IMR-90 (cell line): ENCODE results near the gene ING2. TPM values are rescaled to one million over a fixed set of nuclear protein-coding genes. Genes with fewer than 3 reads are reported as not detected.
A peak's percentile ranks its signal among the peaks of the same experiment; 100 is the strongest.

Experiments
- ATAC-seq: fragments of 200-7000 bp; cut with Tn5 transposase; 2 replicates; pipeline ENCODE4 v1.9.1; 2020; ENCODE audit warnings: low read depth, mild to moderate bottlenecking, moderate library complexity
- BruUV-seq: library from RNA; stranded (reverse); fragments of 400-500 nt; replicated peaks from 2 replicates; lab custom pipeline; 2021; lab: Mats Ljungman, UMichigan
- CTCF ChIA-PET: fragments of 300-600 bp; formaldehyde crosslinking; extraction: SDS; loops from one replicate; lab custom pipeline; 2021; ENCODE audit warnings: antibody characterized with exemption; lab: Yijun Ruan, JAX
- POLR2A ChIA-PET: fragments of 300-600 bp; sonication (Branson Sonifier 250); formaldehyde crosslinking; loops from one replicate; lab custom pipeline; 2022; ENCODE audit warnings: antibody characterized with exemption; ENCODE audit not compliant: unreplicated experiment; lab: Charles Lee
- DNase-seq: peaks from one replicate; pipeline ENCODE4 v3.0.0; 2013
- H2AFZ ChIP-seq: replicated peaks from 2 replicates; pipeline ENCODE3; 2013; ENCODE audit warnings: low read length, mild to moderate bottlenecking; ENCODE audit not compliant: poor library complexity
- H2AK5ac ChIP-seq: 2 replicates; pipeline ENCODE4 v1.6.1; 2013; ENCODE audit warnings: low read depth, low read length, inconsistent platforms
- H2AK9ac ChIP-seq: replicated peaks from 2 replicates; pipeline ENCODE3; 2013; ENCODE audit warnings: mild to moderate bottlenecking, low read depth, low read length, moderate library complexity; ENCODE audit not compliant: poor library complexity
- H2BK120ac ChIP-seq: 2 replicates; pipeline ENCODE4 v1.6.1; 2013; ENCODE audit warnings: low read depth, low read length, inconsistent platforms
- H2BK15ac ChIP-seq: 3 replicates; pipeline ENCODE4 v1.6.1; 2013; ENCODE audit warnings: low read depth, low read length, inconsistent platforms
- H2BK20ac ChIP-seq: 2 replicates; pipeline ENCODE4 v1.6.1; 2013; ENCODE audit warnings: low read depth, mild to moderate bottlenecking, inconsistent platforms, low read length, moderate library complexity
- H2BK5ac ChIP-seq: 2 replicates; pipeline ENCODE4 v1.6.1; 2013; ENCODE audit warnings: mild to moderate bottlenecking, low read depth, low read length, inconsistent platforms; ENCODE audit not compliant: poor library complexity, severe bottlenecking
- H3K14ac ChIP-seq: replicated peaks from 2 replicates; pipeline ENCODE4 v1.6.1; 2013; ENCODE audit warnings: low read depth, low read length, inconsistent platforms
- H3K18ac ChIP-seq: 2 replicates; pipeline ENCODE4 v1.6.1; 2013; ENCODE audit warnings: low read depth, low read length, control low read depth
- H3K23ac ChIP-seq: 2 replicates; pipeline ENCODE4 v1.6.1; 2013; ENCODE audit warnings: low read depth, low read length, inconsistent platforms
- H3K27ac ChIP-seq: 2 replicates; pipeline ENCODE4 v1.5.1; 2013; ENCODE audit warnings: mild to moderate bottlenecking, control low read depth, low read length; ENCODE audit not compliant: insufficient read depth
- H3K27me3 ChIP-seq: 2 replicates; pipeline ENCODE4 v1.6.1; 2013; ENCODE audit warnings: low read length; ENCODE audit not compliant: control insufficient read depth, insufficient read depth
- H3K36me3 ChIP-seq: 2 replicates; pipeline ENCODE4 v1.6.1; 2013; ENCODE audit warnings: low read length, mixed read lengths; ENCODE audit not compliant: control insufficient read depth, insufficient read depth
- H3K4ac ChIP-seq: 2 replicates; pipeline ENCODE4 v1.6.1; 2013; ENCODE audit warnings: low read depth, low read length, inconsistent platforms
- H3K4me1 ChIP-seq: 2 replicates; pipeline ENCODE4 v1.6.1; 2013; ENCODE audit warnings: low read length, mixed read lengths; ENCODE audit not compliant: control insufficient read depth, insufficient read depth
- H3K4me2 ChIP-seq: 2 replicates; pipeline ENCODE4 v1.6.1; 2013; ENCODE audit warnings: low read depth, mild to moderate bottlenecking, control low read depth, low read length, moderate library complexity
- H3K4me3 ChIP-seq: 2 replicates; pipeline ENCODE4 v1.5.1; 2013; ENCODE audit warnings: low read depth, mild to moderate bottlenecking, control low read depth, low read length, moderate library complexity; ENCODE audit not compliant: insufficient read depth
- H3K56ac ChIP-seq: 2 replicates; pipeline ENCODE4 v1.6.1; 2013; ENCODE audit warnings: low read length, inconsistent platforms; ENCODE audit not compliant: insufficient read depth; ENCODE audit errors: extremely low read depth
- H3K79me1 ChIP-seq, 2 experiments: 2 replicates each; pipeline ENCODE4 v1.6.1; 2013; ENCODE audit warnings: low read length in 2 of 2, inconsistent platforms in 1 of 2, low read depth in 1 of 2
- H3K9ac ChIP-seq: 2 replicates; pipeline ENCODE4 v1.6.1; 2013; ENCODE audit warnings: low read depth, low read length, control low read depth
- H3K9me1 ChIP-seq: 2 replicates; pipeline ENCODE4 v1.6.1; 2013; ENCODE audit warnings: low read length, inconsistent platforms; ENCODE audit not compliant: insufficient read depth
- H3K9me3 ChIP-seq: 2 replicates; pipeline ENCODE4 v1.6.1; 2013; ENCODE audit warnings: low read length; ENCODE audit not compliant: control insufficient read depth, insufficient read depth
- H4K20me1 ChIP-seq: 2 replicates; pipeline ENCODE4 v1.6.1; 2013; ENCODE audit warnings: low read length, inconsistent platforms; ENCODE audit not compliant: insufficient read depth
- H4K5ac ChIP-seq: 2 replicates; pipeline ENCODE4 v1.6.1; 2013; ENCODE audit warnings: mild to moderate bottlenecking, low read depth, low read length, control low read depth
- H4K8ac ChIP-seq, 2 experiments: 2 replicates each; pipeline ENCODE4 v1.6.1; 2013; ENCODE audit warnings: low read depth in 2 of 2, low read length in 2 of 2, control low read depth in 1 of 2, inconsistent platforms in 1 of 2
- H4K91ac ChIP-seq: 2 replicates; pipeline ENCODE4 v1.6.1; 2013; ENCODE audit warnings: low read depth, low read length, inconsistent platforms; ENCODE audit not compliant: insufficient read depth
- BHLHE40 ChIP-seq: fragments of 150-350 bp; IDR thresholded peaks from 2 replicates; pipeline ENCODE4 v1.6.1; 2016; ENCODE audit warnings: mild to moderate bottlenecking, low read depth, low read length
- CEBPB ChIP-seq: IDR thresholded peaks from 2 replicates; pipeline ENCODE4 v1.6.1; 2012; ENCODE audit warnings: low read depth, low read length, improper control_type of control experiment
- CHD1 ChIP-seq: IDR thresholded peaks from 2 replicates; pipeline ENCODE4 v1.6.1; 2012; ENCODE audit warnings: low read depth, low read length, improper control_type of control experiment
- MAFK ChIP-seq: IDR thresholded peaks from 2 replicates; pipeline ENCODE4 v1.6.1; 2012; ENCODE audit warnings: low read depth, low read length, improper control_type of control experiment
- MAZ ChIP-seq: IDR thresholded peaks from 2 replicates; pipeline ENCODE4 v1.6.1; 2012; ENCODE audit warnings: low read depth, mild to moderate bottlenecking, low read length, improper control_type of control experiment, moderate library complexity, borderline replicate concordance
- MXI1 ChIP-seq: IDR thresholded peaks from 2 replicates; pipeline ENCODE4 v1.6.1; 2012; ENCODE audit warnings: low read depth, mild to moderate bottlenecking, low read length, moderate library complexity, borderline replicate concordance
- POLR2A ChIP-seq: IDR thresholded peaks from 2 replicates; pipeline ENCODE4 v1.6.1; 2012; ENCODE audit warnings: mild to moderate bottlenecking, low read depth, low read length
- RFX5 ChIP-seq: IDR thresholded peaks from 2 replicates; pipeline ENCODE4 v1.8.0; 2012; ENCODE audit warnings: low read depth, mild to moderate bottlenecking, low read length, moderate library complexity
- USF2 ChIP-seq: fragments of 150-350 bp; IDR thresholded peaks from 2 replicates; pipeline ENCODE4 v1.6.1; 2017; ENCODE audit warnings: mild to moderate bottlenecking, antibody characterized with exemption, low read length, low read depth
- WGBS, 2 experiments: methylation state at CpG; one replicate each; pipeline versions ENCODE4 v1.1.5 to v1.1.7; 2013; ENCODE audit warnings: missing lambda C conversion rate in 2 of 2; ENCODE audit not compliant: insufficient read length in 1 of 2; ENCODE audit errors: extremely low coverage in 2 of 2; 5-methylcytosine and 5-hydroxymethylcytosine counted together
- dilution Hi-C: fragments of 300-500 bp; cut with HindIII; formaldehyde crosslinking; loops from one replicate; pipeline ENCODE4 v1.14.3; 2018; ENCODE audit warnings: low sequenced_read_pairs; ENCODE audit not compliant: unreplicated experiment
- in situ Hi-C: fragments of 300-500 bp; cut with MboI; formaldehyde crosslinking; loops from 3 replicates; pipeline ENCODE4 v1.14.3; 2019; ENCODE audit warnings: low sequenced_read_pairs, inconsistent platforms, mixed read lengths
- intact Hi-C: fragments of 100-400 bp; cut with micrococcal nuclease; formaldehyde crosslinking; loops from 2 replicates; pipeline ENCODE4 v1.10.0; 2022
- polyA plus RNA-seq, 3 experiments: library from polyadenylated mRNA; depleted of rRNA; stranded (reverse); fragments of >200 nt; gene quantifications; 2 replicates each; pipeline ENCODE4 v1.2.3, GENCODE V29; 2012; ENCODE audit warnings: low replicate concordance in 1 of 3
- total RNA-seq: library from RNA; depleted of rRNA; stranded (reverse); fragments of >200 nt; gene quantifications from 2 replicates; pipeline ENCODE4 v1.2.3, GENCODE V29; 2012

The ING2 gene
- total and polyA plus RNA-seq, 2 of the 4 experiments (the other 2 are of a cell fraction) = 2.5 to 9.5 TPM

- TF ChIP-seq RFX5 = no peak
- no peak for TF ChIP-seq MAZ
- TF ChIP-seq MAFK = no peak
- TF ChIP-seq CHD1 = no peak
- TF ChIP-seq MXI1 = 0 out of 2 replicates have a peak, but pooled peaks have one; percentile 88
- TF ChIP-seq POLR2A = no peak
- no peak for TF ChIP-seq USF2
- TF ChIP-seq CEBPB = no peak
- no peak for TF ChIP-seq BHLHE40
- ATAC-seq = no peak
- H2BK120ac ChIP-seq = no peak overlapping the region
- H4K8ac ChIP-seq = peak overlapping the region; percentile 67 to 88; a peak in 2 of 4 replicates
- peak overlapping the region; percentile 93 for H2AK9ac ChIP-seq
- H3K56ac ChIP-seq = no peak overlapping the region
- H3K9ac ChIP-seq = peak overlapping the region; percentile 66
- intact Hi-C loops = loop anchor here (2.0 to 5.0 kb wide), 2 partner anchors 90 to 131 kb away; no protein-coding TSS in a partner anchor
- H4K91ac ChIP-seq = no peak overlapping the region
- H4K5ac ChIP-seq = no peak overlapping the region
- ChIA-PET CTCF (no interaction called here), POLR2A (no interaction called here)
- H3K4me3 ChIP-seq = peak overlapping the region; percentile 91
- H3K4me1 ChIP-seq = peaks cover 2% of the 10 kb centered on the region; the same call in 1 of the 2 replicates
- H3K36me3 ChIP-seq = peaks cover 2% of the 10 kb centered on the region
- H3K79me1 ChIP-seq = peaks cover 8 to 44% of the 10 kb centered on the region in 2 experiments
- peak overlapping the region; percentile 69; the same call in 1 of the 2 replicates for H3K14ac ChIP-seq
- peak overlapping the region; percentile 40; the same call in 1 of the 2 replicates for H3K4ac ChIP-seq
- no peak overlapping the region for H3K18ac ChIP-seq
- H2BK20ac ChIP-seq = no peak overlapping the region
- H2AFZ ChIP-seq = peak overlapping the region; percentile 99
- 0% methylated on average over 2 of the region's 14 CpGs; no CpG with 5 or more reads in 1 of the 2 experiments for WGBS, 2 experiments
- no TSS peak for BruUV-seq
- H3K9me3 ChIP-seq = no peaks in the 10 kb centered on the region
- peak overlapping the region; percentile 40 for H2BK5ac ChIP-seq
- no peak overlapping the region for H2BK15ac ChIP-seq
- H3K27ac ChIP-seq = peak overlapping the region; percentile 12; the same call in 1 of the 2 replicates
- in situ Hi-C loops = no loop called here
- 0 out of 2 replicates have a peak overlapping the region, but pooled peaks have one; percentile 17 for H3K23ac ChIP-seq
- no peak for DNase-seq
- H4K20me1 ChIP-seq = peaks cover 11% of the 10 kb centered on the region
- no peaks in the 10 kb centered on the region for H3K27me3 ChIP-seq
- dilution Hi-C loops = no loop called here
- H3K9me1 ChIP-seq = no peaks in the 10 kb centered on the region
- no peak overlapping the region for H2AK5ac ChIP-seq
- H3K4me2 ChIP-seq = peak overlapping the region; percentile 97
Observed at GRCh38 chr4:183506389-183506735, 1.5 kb downstream of the ING2 start.
